HepG2 (cell line): ENCODE data around the gene PLIN5. TPM values are rescaled to one million over a fixed set of nuclear protein-coding genes. Genes with fewer than 3 reads are reported as not detected.

Source experiments
- AHR ChIP-seq: IDR thresholded peaks from 2 replicates; pipeline ENCODE4 v1.6.1; 2018; ENCODE audit warnings: missing genetic modification reagents, missing compliant biosample characterization
- BRCA1 ChIP-seq: sonication (generic); formaldehyde crosslinking; IDR thresholded peaks from 2 replicates; pipeline ENCODE4 v1.4.0; 2020; ENCODE audit warnings: missing genetic modification reagents
- DMAP1 ChIP-seq: IDR thresholded peaks from 2 replicates; pipeline ENCODE4 v1.6.1; 2016
- HOXA7 ChIP-seq: sonication (generic); formaldehyde crosslinking; IDR thresholded peaks from 2 replicates; pipeline ENCODE4 v1.8.1; 2022; ENCODE audit warnings: mild to moderate bottlenecking, missing genetic modification reagents, moderate library complexity
- ISX ChIP-seq: sonication (generic); formaldehyde crosslinking; conservative IDR thresholded peaks from 2 replicates; pipeline ENCODE4 v1.5.0; 2020; ENCODE audit warnings: missing genetic modification reagents
- PCBP1 ChIP-seq: fragments of 200-400 bp; formaldehyde crosslinking; IDR thresholded peaks from 2 replicates; pipeline ENCODE4 v1.6.1; 2017; ENCODE audit warnings: mild to moderate bottlenecking, low read depth, low read length, borderline replicate concordance
- SMAD1 ChIP-seq: sonication (generic); formaldehyde crosslinking; IDR thresholded peaks from 2 replicates; pipeline ENCODE4 v1.4.0; 2020; ENCODE audit warnings: missing genetic modification reagents, low read depth, mild to moderate bottlenecking, borderline replicate concordance
- SOX13 ChIP-seq, 3 experiments: fragments of 450-650 bp in 1 of 3; sonication (generic) in 1 of 3; formaldehyde crosslinking in 1 of 3; IDR thresholded peaks in 2 of 3; conservative IDR thresholded peaks in 1 of 3; 2 replicates each; pipeline versions ENCODE4 v1.5.0 to v1.6.1; 2016 to 2020; ENCODE audit warnings: antibody characterized with exemption in 1 of 3, mild to moderate bottlenecking in 1 of 3, missing compliant biosample characterization in 1 of 3, missing genetic modification reagents in 1 of 3, moderate library complexity in 1 of 3
- ZC3H4 ChIP-seq: sonication (generic); formaldehyde crosslinking; IDR thresholded peaks from 2 replicates; pipeline ENCODE4 v1.4.0; 2020; ENCODE audit warnings: missing genetic modification reagents, borderline replicate concordance
- ZKSCAN8 ChIP-seq: IDR thresholded peaks from 2 replicates; pipeline ENCODE4 v1.6.1; 2016; ENCODE audit warnings: borderline replicate concordance, missing genetic modification reagents, missing compliant biosample characterization
- ZNF235 ChIP-seq: sonication (generic); formaldehyde crosslinking; IDR thresholded peaks from 2 replicates; pipeline ENCODE4 v1.8.1; 2023; ENCODE audit warnings: mild to moderate bottlenecking, missing genetic modification reagents, borderline replicate concordance
- ZNF331 ChIP-seq: sonication (generic); formaldehyde crosslinking; IDR thresholded peaks from 2 replicates; pipeline ENCODE4 v1.4.0; 2020; ENCODE audit warnings: missing genetic modification reagents
- ZNF34 ChIP-seq: sonication (generic); formaldehyde crosslinking; IDR thresholded peaks from 2 replicates; pipeline ENCODE4 v1.4.0; 2020; ENCODE audit warnings: mild to moderate bottlenecking, missing genetic modification reagents, borderline replicate concordance
- ZNF484 ChIP-seq: sonication (generic); formaldehyde crosslinking; IDR thresholded peaks from 2 replicates; pipeline ENCODE4 v1.5.1; 2020; ENCODE audit warnings: mild to moderate bottlenecking, low read depth, missing genetic modification reagents, borderline replicate concordance
- ZNF557 ChIP-seq: sonication (generic); formaldehyde crosslinking; IDR thresholded peaks from 2 replicates; pipeline ENCODE4 v1.4.0; 2020; ENCODE audit warnings: missing genetic modification reagents
- ZNF619 ChIP-seq: sonication (generic); formaldehyde crosslinking; IDR thresholded peaks from 2 replicates; pipeline ENCODE4 v1.4.0; 2020; ENCODE audit warnings: mild to moderate bottlenecking, missing genetic modification reagents
- polyA plus RNA-seq, 8 experiments: library from polyadenylated mRNA; depleted of rRNA in 3 of 8; stranded (reverse) in 7 of 8; unstranded in 1 of 8; fragments of >200 nt; fragmentation: Illumina TruSeq in 4 of 8; extraction: Trizol in 4 of 8; gene quantifications; 2 replicates each; pipeline versions ENCODE4 v1.2.1 to v1.2.3, GENCODE V29; 2011 to 2016; ENCODE audit warnings: low read depth in 4 of 8, missing spikeins in 1 of 8, mixed read lengths in 1 of 8; ENCODE audit not compliant: insufficient read depth in 1 of 8
- total RNA-seq, 5 experiments: library from RNA; depleted of rRNA; stranded (reverse); fragments of >200 nt; fragmentation: Illumina TruSeq; extraction: Trizol; gene quantifications; 2 replicates each; pipeline ENCODE4 v1.2.3, GENCODE V29; 2016; ENCODE audit warnings: low read depth in 1 of 5
- TF ChIP-seq, protein P1 (sequence below): sonication (generic); formaldehyde crosslinking; IDR thresholded peaks from 2 replicates; pipeline ENCODE4 v1.4.0; 2020; ENCODE audit warnings: missing genetic modification reagents
- TF ChIP-seq, protein P2 (sequence below): sonication (generic); formaldehyde crosslinking; conservative IDR thresholded peaks from 2 replicates; pipeline ENCODE4 v1.4.0; 2020; ENCODE audit warnings: missing genetic modification reagents
- TF ChIP-seq, protein P3 (sequence below): sonication (generic); formaldehyde crosslinking; IDR thresholded peaks from 2 replicates; pipeline ENCODE4 v1.8.0; 2022; ENCODE audit warnings: missing genetic modification reagents, mild to moderate bottlenecking, inconsistent platforms, borderline replicate concordance
- TF ChIP-seq, protein P4 (sequence below): sonication (generic); formaldehyde crosslinking; IDR thresholded peaks from 2 replicates; pipeline ENCODE4 v1.4.0; 2020; ENCODE audit warnings: missing genetic modification reagents
- TF ChIP-seq, protein P5 (sequence below): sonication (generic); formaldehyde crosslinking; IDR thresholded peaks from 2 replicates; pipeline ENCODE4 v1.9.0; 2021; ENCODE audit warnings: missing genetic modification reagents, mild to moderate bottlenecking, borderline replicate concordance

PLIN5 gene
- total and polyA plus RNA-seq, 2 of the 13 experiments (the other 11 are each of a cell fraction or from before 2014, with no cell fraction given): 1.8 to 4.8 TPM

DNA sequence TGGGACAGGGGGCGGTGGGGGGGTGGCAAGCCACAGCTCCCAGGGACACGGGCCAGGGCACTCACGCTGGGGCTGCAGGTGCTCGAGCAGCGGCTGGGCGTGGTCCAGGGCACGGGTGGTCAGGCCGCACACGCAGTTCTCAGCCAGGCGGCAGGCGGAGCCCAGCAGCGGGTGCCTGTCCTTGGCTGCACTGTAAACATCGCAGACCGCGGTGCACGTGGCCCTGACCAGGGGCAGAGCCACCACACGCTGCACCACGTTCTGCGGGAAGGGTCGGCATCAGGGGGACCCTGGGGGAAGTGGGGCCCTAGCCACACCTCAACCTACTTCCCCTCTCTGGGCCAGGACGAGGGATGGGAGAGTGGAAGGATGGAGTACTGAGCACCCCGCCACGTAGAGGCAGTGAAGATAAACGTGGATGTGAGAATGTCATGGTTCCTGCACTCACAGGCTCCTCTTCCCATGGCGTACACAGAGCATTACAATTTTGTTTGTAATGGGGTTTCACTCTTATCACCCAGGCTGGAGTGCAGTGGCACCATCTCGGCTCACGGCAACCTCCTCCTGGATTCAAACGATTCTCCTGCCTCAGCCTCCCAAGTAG is 3.4 kb downstream of the PLIN5 start (continued):
- TF ChIP-seq SMAD1 (CRISPR knock-in tag) (0 out of 2 replicates have a peak, but pooled peaks have one; percentile 44), ZNF557 (CRISPR knock-in tag) (peak; percentile 81; the same call in 1 of the 2 replicates), ZNF34 (CRISPR knock-in tag) (no peak), AHR (CRISPR knock-in tag) (no peak), ZNF331 (CRISPR knock-in tag) (peak; percentile 87), ISX (CRISPR knock-in tag) (no peak), SOX13 (IDR thresholded peaks at IDR 0.05) (no peak), SOX13 (CRISPR knock-in tag; conservative IDR thresholded peaks at IDR 0.05 in 1 of 2, IDR thresholded peaks at IDR 0.05 in 1 of 2) (peak in 1 of 2 experiments; percentile 47; a peak in 1 of 4 replicates), ZNF619 (CRISPR knock-in tag) (peak; percentile 76; the same call in 1 of the 2 replicates), ZNF235 (CRISPR knock-in tag) (0 out of 2 replicates have a peak, but pooled peaks have one; percentile 86), ZKSCAN8 (CRISPR knock-in tag) (peak; percentile 48; the same call in 1 of the 2 replicates), DMAP1 (CRISPR knock-in tag) (no peak), ZC3H4 (CRISPR knock-in tag) (no peak), ZNF484 (no peak), PCBP1 (no peak), HOXA7 (CRISPR knock-in tag) (no peak), BRCA1 (peak; percentile 36; the same call in 1 of the 2 replicates)
- TF ChIP-seq, protein P1, sequence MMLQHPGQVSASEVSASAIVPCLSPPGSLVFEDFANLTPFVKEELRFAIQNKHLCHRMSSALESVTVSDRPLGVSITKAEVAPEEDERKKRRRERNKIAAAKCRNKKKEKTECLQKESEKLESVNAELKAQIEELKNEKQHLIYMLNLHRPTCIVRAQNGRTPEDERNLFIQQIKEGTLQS (CRISPR knock-in tag): no peak; the same call in 1 of the 2 replicates
- TF ChIP-seq, protein P2, sequence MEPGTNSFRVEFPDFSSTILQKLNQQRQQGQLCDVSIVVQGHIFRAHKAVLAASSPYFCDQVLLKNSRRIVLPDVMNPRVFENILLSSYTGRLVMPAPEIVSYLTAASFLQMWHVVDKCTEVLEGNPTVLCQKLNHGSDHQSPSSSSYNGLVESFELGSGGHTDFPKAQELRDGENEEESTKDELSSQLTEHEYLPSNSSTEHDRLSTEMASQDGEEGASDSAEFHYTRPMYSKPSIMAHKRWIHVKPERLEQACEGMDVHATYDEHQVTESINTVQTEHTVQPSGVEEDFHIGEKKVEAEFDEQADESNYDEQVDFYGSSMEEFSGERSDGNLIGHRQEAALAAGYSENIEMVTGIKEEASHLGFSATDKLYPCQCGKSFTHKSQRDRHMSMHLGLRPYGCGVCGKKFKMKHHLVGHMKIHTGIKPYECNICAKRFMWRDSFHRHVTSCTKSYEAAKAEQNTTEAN (CRISPR knock-in tag): 0 out of 2 replicates have a peak, but pooled peaks have one; percentile 37
- TF ChIP-seq, protein P3, sequence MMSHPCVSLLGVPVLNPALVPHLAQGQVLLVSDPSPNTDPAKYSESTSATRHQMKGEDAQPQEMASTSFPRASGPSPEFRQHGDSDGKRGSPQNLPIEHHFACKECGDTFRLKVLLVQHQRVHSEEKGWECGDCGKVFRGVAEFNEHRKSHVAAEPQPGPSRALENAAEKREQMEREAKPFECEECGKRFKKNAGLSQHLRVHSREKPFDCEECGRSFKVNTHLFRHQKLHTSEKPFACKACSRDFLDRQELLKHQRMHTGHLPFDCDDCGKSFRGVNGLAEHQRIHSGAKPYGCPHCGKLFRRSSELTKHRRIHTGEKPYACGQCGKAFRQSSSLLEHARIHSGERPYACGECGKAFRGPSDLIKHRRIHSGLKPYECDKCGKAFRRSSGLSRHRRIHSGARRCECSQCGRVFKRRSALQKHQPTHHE (CRISPR knock-in tag): 0 out of 2 replicates have a peak, but pooled peaks have one; percentile 74
- TF ChIP-seq, protein P4, sequence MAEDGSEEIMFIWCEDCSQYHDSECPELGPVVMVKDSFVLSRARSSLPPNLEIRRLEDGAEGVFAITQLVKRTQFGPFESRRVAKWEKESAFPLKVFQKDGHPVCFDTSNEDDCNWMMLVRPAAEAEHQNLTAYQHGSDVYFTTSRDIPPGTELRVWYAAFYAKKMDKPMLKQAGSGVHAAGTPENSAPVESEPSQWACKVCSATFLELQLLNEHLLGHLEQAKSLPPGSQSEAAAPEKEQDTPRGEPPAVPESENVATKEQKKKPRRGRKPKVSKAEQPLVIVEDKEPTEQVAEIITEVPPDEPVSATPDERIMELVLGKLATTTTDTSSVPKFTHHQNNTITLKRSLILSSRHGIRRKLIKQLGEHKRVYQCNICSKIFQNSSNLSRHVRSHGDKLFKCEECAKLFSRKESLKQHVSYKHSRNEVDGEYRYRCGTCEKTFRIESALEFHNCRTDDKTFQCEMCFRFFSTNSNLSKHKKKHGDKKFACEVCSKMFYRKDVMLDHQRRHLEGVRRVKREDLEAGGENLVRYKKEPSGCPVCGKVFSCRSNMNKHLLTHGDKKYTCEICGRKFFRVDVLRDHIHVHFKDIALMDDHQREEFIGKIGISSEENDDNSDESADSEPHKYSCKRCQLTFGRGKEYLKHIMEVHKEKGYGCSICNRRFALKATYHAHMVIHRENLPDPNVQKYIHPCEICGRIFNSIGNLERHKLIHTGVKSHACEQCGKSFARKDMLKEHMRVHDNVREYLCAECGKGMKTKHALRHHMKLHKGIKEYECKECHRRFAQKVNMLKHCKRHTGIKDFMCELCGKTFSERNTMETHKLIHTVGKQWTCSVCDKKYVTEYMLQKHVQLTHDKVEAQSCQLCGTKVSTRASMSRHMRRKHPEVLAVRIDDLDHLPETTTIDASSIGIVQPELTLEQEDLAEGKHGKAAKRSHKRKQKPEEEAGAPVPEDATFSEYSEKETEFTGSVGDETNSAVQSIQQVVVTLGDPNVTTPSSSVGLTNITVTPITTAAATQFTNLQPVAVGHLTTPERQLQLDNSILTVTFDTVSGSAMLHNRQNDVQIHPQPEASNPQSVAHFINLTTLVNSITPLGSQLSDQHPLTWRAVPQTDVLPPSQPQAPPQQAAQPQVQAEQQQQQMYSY: no peak
- TF ChIP-seq, protein P5, sequence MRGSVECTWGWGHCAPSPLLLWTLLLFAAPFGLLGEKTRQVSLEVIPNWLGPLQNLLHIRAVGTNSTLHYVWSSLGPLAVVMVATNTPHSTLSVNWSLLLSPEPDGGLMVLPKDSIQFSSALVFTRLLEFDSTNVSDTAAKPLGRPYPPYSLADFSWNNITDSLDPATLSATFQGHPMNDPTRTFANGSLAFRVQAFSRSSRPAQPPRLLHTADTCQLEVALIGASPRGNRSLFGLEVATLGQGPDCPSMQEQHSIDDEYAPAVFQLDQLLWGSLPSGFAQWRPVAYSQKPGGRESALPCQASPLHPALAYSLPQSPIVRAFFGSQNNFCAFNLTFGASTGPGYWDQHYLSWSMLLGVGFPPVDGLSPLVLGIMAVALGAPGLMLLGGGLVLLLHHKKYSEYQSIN (CRISPR knock-in tag): no peak
